H1 (cell line): ENCODE data around the gene TSHZ2. TPM values are rescaled to one million over a fixed set of nuclear protein-coding genes. Genes with fewer than 3 reads are reported as not detected.

ENCODE experiments used
- CTCF ChIA-PET: fragments of 300-600 bp; sonication (Branson Sonifier 250); formaldehyde crosslinking; loops from one replicate; lab custom pipeline; 2021; ENCODE audit not compliant: partially characterized antibody; lab: Charles Lee
- POLR2A ChIA-PET: fragments of 300-600 bp; sonication (Branson Sonifier 250); formaldehyde crosslinking; loops from one replicate; lab custom pipeline; 2021; ENCODE audit warnings: inconsistent platforms; ENCODE audit not compliant: partially characterized antibody; lab: Charles Lee
- DNase-seq, 2 experiments: peaks; one replicate each; pipeline versions ENCODE4 v3.0.0 to v3.0.0-alpha.2; 2010 to 2022; ENCODE audit warnings: low spot score in 2 of 2, low read depth in 1 of 2, mixed read lengths in 1 of 2
- FAIRE-seq: peaks from 2 replicates; lab custom pipeline; 2011; peaks lifted over from hg19 to GRCh38; lab: Jason Lieb, UNC
- H2AFZ ChIP-seq: 2 replicates; pipeline ENCODE4 v1.8.1; 2012; ENCODE audit warnings: low read length, inconsistent platforms
- H2AK5ac ChIP-seq: 2 replicates; pipeline ENCODE4 v1.6.1; 2013; ENCODE audit warnings: low read depth, low read length
- H2BK120ac ChIP-seq: replicated peaks from 2 replicates; pipeline ENCODE3; 2013; ENCODE audit warnings: low read depth, low read length, inconsistent platforms
- H2BK12ac ChIP-seq: 2 replicates; pipeline ENCODE4 v1.6.1; 2013; ENCODE audit warnings: low read depth, low read length
- H2BK15ac ChIP-seq: 2 replicates; pipeline ENCODE4 v1.6.1; 2013; ENCODE audit warnings: low read length
- H2BK20ac ChIP-seq: 2 replicates; pipeline ENCODE4 v1.6.1; 2013; ENCODE audit warnings: low read length
- H2BK5ac ChIP-seq: 2 replicates; pipeline ENCODE4 v1.6.1; 2013; ENCODE audit warnings: low read depth, low read length
- H3K14ac ChIP-seq: 2 replicates; pipeline ENCODE4 v1.6.1; 2013; ENCODE audit warnings: inconsistent platforms; ENCODE audit not compliant: insufficient read length
- H3K18ac ChIP-seq: 2 replicates; pipeline ENCODE4 v1.6.1; 2013; ENCODE audit warnings: low read length; ENCODE audit errors: extremely low read depth
- H3K23ac ChIP-seq: 2 replicates; pipeline ENCODE4 v1.6.1; 2013; ENCODE audit warnings: inconsistent platforms; ENCODE audit not compliant: insufficient read length
- H3K23me2 ChIP-seq: 2 replicates; pipeline ENCODE4 v1.6.1; 2013; ENCODE audit warnings: low read depth, low read length
- H3K27ac ChIP-seq: 2 replicates; pipeline ENCODE4 v1.6.1; 2011; ENCODE audit warnings: low read depth, low read length, inconsistent platforms
- H3K27me3 ChIP-seq, 4 experiments: replicated peaks in 1 of 4; 1 replicate in 1 of 4; 2 replicates in 3 of 4; pipeline versions ENCODE4 v1.6.1 to v1.8.1; 2011 to 2013; ENCODE audit warnings: low read length in 3 of 4, mild to moderate bottlenecking in 3 of 4, inconsistent platforms in 2 of 4, mixed read lengths in 2 of 4, moderate library complexity in 1 of 4; ENCODE audit not compliant: control insufficient read depth in 3 of 4, insufficient read depth in 3 of 4; ENCODE audit errors: extremely low read depth in 1 of 4
- H3K36me3 ChIP-seq, 4 experiments: 2 replicates each; pipeline versions ENCODE4 v1.6.1 to v1.8.1; 2011 to 2013; ENCODE audit warnings: mild to moderate bottlenecking in 4 of 4, low read length in 3 of 4, moderate library complexity in 2 of 4, control low read depth in 1 of 4, inconsistent platforms in 1 of 4; ENCODE audit not compliant: insufficient read depth in 4 of 4, control insufficient read depth in 2 of 4
- H3K4ac ChIP-seq: replicated peaks from 2 replicates; pipeline ENCODE3; 2013; ENCODE audit warnings: low read length, low read depth, mixed read lengths, inconsistent platforms; ENCODE audit not compliant: insufficient read length
- H3K4me1 ChIP-seq, 4 experiments: replicated peaks in 1 of 4; 1 replicate in 1 of 4; 2 replicates in 3 of 4; pipeline versions ENCODE4 v1.6.1 to v1.8.1; 2011 to 2013; ENCODE audit warnings: low read length in 3 of 4, inconsistent platforms in 2 of 4, mixed read lengths in 1 of 4; ENCODE audit not compliant: insufficient read depth in 4 of 4, control insufficient read depth in 3 of 4
- H3K4me2 ChIP-seq, 2 experiments: 2 replicates each; pipeline versions ENCODE4 v1.6.1 to v1.8.1; 2011 to 2013; ENCODE audit warnings: low read depth in 2 of 2, low read length in 2 of 2, control low read depth in 1 of 2, inconsistent platforms in 1 of 2, mild to moderate bottlenecking in 1 of 2; ENCODE audit not compliant: insufficient read depth in 1 of 2
- H3K4me3 ChIP-seq, 4 experiments: fragments of 200-600, 300-600 bp in 1 of 4; sonication (generic), shearing (Covaris generic), sonication (Bioruptor Twin) in 1 of 4; 2 replicates each; pipeline versions ENCODE4 v1.5.1 to v1.8.1; 2011 to 2016; ENCODE audit warnings: low read length in 4 of 4, low read depth in 3 of 4, control low read depth in 2 of 4, inconsistent platforms in 2 of 4, mild to moderate bottlenecking in 2 of 4, mixed read lengths in 1 of 4, moderate library complexity in 1 of 4; ENCODE audit not compliant: insufficient read depth in 2 of 4; ENCODE audit errors: extremely low read depth in 1 of 4
- H3K56ac ChIP-seq: replicated peaks from 2 replicates; pipeline ENCODE3; 2013; ENCODE audit warnings: low read depth, mild to moderate bottlenecking, mixed read lengths, low read length, inconsistent platforms; ENCODE audit not compliant: insufficient read length
- H3K79me1 ChIP-seq: 2 replicates; pipeline ENCODE4 v1.6.1; 2013; ENCODE audit warnings: low read depth, low read length, control low read depth
- H3K79me2 ChIP-seq, 2 experiments: 2 replicates each; pipeline versions ENCODE4 v1.6.1 to v1.8.1; 2012 to 2013; ENCODE audit warnings: low read length in 2 of 2, mild to moderate bottlenecking in 2 of 2, inconsistent platforms in 1 of 2; ENCODE audit not compliant: insufficient read depth in 2 of 2, control insufficient read depth in 1 of 2
- H3K9ac ChIP-seq, 4 experiments: replicated peaks in 1 of 4; 1 replicate in 1 of 4; 2 replicates in 3 of 4; pipeline versions ENCODE4 v1.6.1 to v1.8.1; 2011 to 2013; ENCODE audit warnings: low read depth in 3 of 4, low read length in 3 of 4, control low read depth in 2 of 4, mild to moderate bottlenecking in 2 of 4, moderate library complexity in 2 of 4, inconsistent platforms in 1 of 4; ENCODE audit errors: extremely low read depth in 1 of 4
- H3K9me3 ChIP-seq, 2 experiments: 2 replicates each; pipeline versions ENCODE4 v1.6.1 to v1.8.1; 2012 to 2013; ENCODE audit warnings: mild to moderate bottlenecking in 2 of 2, moderate library complexity in 2 of 2, control low read depth in 1 of 2, inconsistent platforms in 1 of 2, low read depth in 1 of 2, low read length in 1 of 2, mixed read lengths in 1 of 2; ENCODE audit not compliant: insufficient read depth in 2 of 2
- H4K20me1 ChIP-seq, 2 experiments: replicated peaks in 1 of 2; 2 replicates each; pipeline versions ENCODE3 to v1.8.1; 2011 to 2013; ENCODE audit warnings: inconsistent platforms in 2 of 2, low read length in 2 of 2, mild to moderate bottlenecking in 1 of 2; ENCODE audit not compliant: insufficient read depth in 2 of 2, control insufficient read depth in 1 of 2
- H4K5ac ChIP-seq: 2 replicates; pipeline ENCODE4 v1.6.1; 2013; ENCODE audit warnings: low read length, low read depth, mixed read lengths, inconsistent platforms; ENCODE audit not compliant: insufficient read length
- H4K8ac ChIP-seq: 2 replicates; pipeline ENCODE4 v1.8.0; 2013; ENCODE audit warnings: mild to moderate bottlenecking, moderate library complexity, low read length, inconsistent platforms; ENCODE audit not compliant: insufficient read depth; ENCODE audit errors: extremely low read depth
- H4K91ac ChIP-seq: replicated peaks from 2 replicates; pipeline ENCODE3; 2013; ENCODE audit warnings: low read length, mixed read lengths, inconsistent platforms; ENCODE audit not compliant: insufficient read length
- CHD2 ChIP-seq: IDR thresholded peaks from 2 replicates; pipeline ENCODE4 v1.6.1; 2012; ENCODE audit warnings: low read length, improper control_type of control experiment
- EP300 ChIP-seq, 2 experiments: IDR thresholded peaks; 1 replicate in 1 of 2; 2 replicates in 1 of 2; pipeline ENCODE4 v1.6.1; 2011 to 2012; ENCODE audit warnings: low read depth in 2 of 2, low read length in 2 of 2, mild to moderate bottlenecking in 2 of 2, borderline replicate concordance in 1 of 2, inconsistent platforms in 1 of 2, moderate library complexity in 1 of 2
- JUND ChIP-seq: IDR thresholded peaks from 2 replicates; pipeline ENCODE4 v1.6.1; 2011; ENCODE audit warnings: mild to moderate bottlenecking, improper control_type of control experiment, low read length
- WGBS, 2 experiments: shearing (Covaris generic) in 1 of 2; methylation state at CpG; one replicate each; pipeline versions ENCODE4 v1.1.6 to v1.1.7; 2013 to 2015; ENCODE audit warnings: low lambda C conversion rate in 2 of 2, mixed read lengths in 2 of 2, inconsistent platforms in 1 of 2, low coverage in 1 of 2, missing lambda C conversion rate in 1 of 2; ENCODE audit not compliant: insufficient replicate concordance in 2 of 2, insufficient coverage in 1 of 2, insufficient read length in 1 of 2; ENCODE audit errors: extremely low coverage in 1 of 2, missing lambda C conversion rate in 1 of 2; 5-methylcytosine and 5-hydroxymethylcytosine counted together
- polyA plus RNA-seq, 7 experiments: library from polyadenylated mRNA; depleted of rRNA in 3 of 7; stranded (reverse) in 5 of 7; unstranded in 2 of 7; fragments of >200 nt in 5 of 7; fragments of 200-250 nt in 2 of 7; gene quantifications; 1 replicate in 5 of 7; 2 replicates in 1 of 7; 4 replicates in 1 of 7; pipeline versions ENCODE4 v1.2.1 to v1.2.3, GENCODE V29; 2011 to 2013; ENCODE audit warnings: missing spikeins in 2 of 7, mixed read lengths in 2 of 7
- total RNA-seq: library from RNA; stranded (reverse); fragmentation: NEBNext Ultra II Directional; extraction: Animal tissue kit (Norgen Biotek cat#: 25700); gene quantifications from 2 replicates; pipeline ENCODE4 v1.2.1, GENCODE V29; 2021

The TSHZ2 gene
- total and polyA plus RNA-seq, 2 of the 8 experiments (the other 6 are each of a cell fraction or from before 2014, with no cell fraction given) = 0.14 to 0.30 TPM

DNA sequence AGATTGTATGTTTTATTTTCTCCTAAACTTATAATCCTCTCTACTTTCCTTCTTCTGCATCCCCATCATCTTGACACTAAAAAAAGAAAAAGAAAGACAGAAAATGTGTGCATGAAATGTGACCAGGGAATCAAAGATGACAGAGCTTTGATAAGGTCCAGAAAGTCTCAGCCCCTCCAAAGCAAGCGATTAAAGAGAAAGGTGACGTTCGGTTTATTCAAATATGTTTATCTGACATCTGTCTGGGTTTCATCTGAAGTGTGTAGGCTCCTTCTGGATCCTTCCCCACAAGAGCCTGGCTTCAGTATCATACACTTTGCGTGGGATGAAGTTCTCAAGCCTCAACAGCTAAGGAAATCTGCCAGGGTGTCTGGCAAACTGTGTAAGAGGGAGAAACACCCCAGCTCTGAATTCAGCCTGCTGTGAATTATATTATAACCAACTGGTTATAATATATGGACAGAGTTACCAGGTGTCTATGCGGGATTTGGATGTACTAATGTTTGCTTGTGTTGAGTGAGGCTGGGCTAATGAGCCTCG, 358.5 kb downstream of the TSHZ2 start:
- Histone ChIP-seq H3K79me1 (no peaks in the 10 kb centered on the region), H2BK15ac (no peak overlapping the region), H3K27ac (no peak overlapping the region), H3K56ac (no peak overlapping the region), H2AK5ac (no peak overlapping the region), H3K18ac (no peak overlapping the region), H4K8ac (no peak overlapping the region), H3K9ac (no peak overlapping the region), H3K4ac (no peak overlapping the region), H4K91ac (no peak overlapping the region), H3K9me3 (no peaks in the 10 kb centered on the region), H3K79me2 (no peaks in the 10 kb centered on the region), H3K4me1 (peaks cover 0 to 9% (median 4%) of the 10 kb centered on the region in 4 experiments; a peak in 3 of 7 replicates), H2BK12ac (no peak overlapping the region), H3K14ac (no peak overlapping the region), H3K23me2 (no peaks in the 10 kb centered on the region), H3K23ac (no peak overlapping the region), H2BK120ac (no peak overlapping the region), H3K4me3 (no peak overlapping the region), H4K20me1 (no peaks in the 10 kb centered on the region), H3K27me3 (no peaks in the 10 kb centered on the region), H2BK20ac (no peak overlapping the region), H3K36me3 (no peaks in the 10 kb centered on the region), H3K4me2 (no peak overlapping the region), H2BK5ac (no peak overlapping the region), H2AFZ (no peak overlapping the region), H4K5ac (no peak overlapping the region)
- FAIRE-seq (no peak), DNase-seq (no peak)
- ChIA-PET CTCF (interaction anchor here (0.9 kb wide), 1 partner anchor 112 kb away, joined by 3 read pairs; no protein-coding TSS in a partner anchor), POLR2A (no interaction called here)
- TF ChIP-seq JUND = no peak
- no peak for TF ChIP-seq EP300 (IDR thresholded peaks at IDR 0.05; ENCODE audit: borderline replicate concordance in 1 of 2, low read depth in 2 of 2, low read length in 2 of 2)
- TF ChIP-seq CHD2 = no peak
- 85% methylated on average over 6 of the region's 6 CpGs; no CpG with 5 or more reads in 1 of the 2 experiments for WGBS, 2 experiments
